Ovary (tissue), 3 donors: Measurements from ENCODE around the gene AKAP8L.

ENCODE experiments used
- EP300 ChIP-seq: sonication (generic); formaldehyde crosslinking; IDR thresholded peaks from one replicate; pipeline ENCODE4 v1.6.1; 2017; ENCODE audit warnings: antibody characterized with exemption
- TF ChIP-seq, protein P1 (sequence below), 3 donors: fragments of 450-650 bp in 2 of 3; fragments of 200-600 bp in 1 of 3; IDR thresholded peaks; one replicate each; pipeline versions ENCODE4 v1.5.1 to v1.8.0; 2016 to 2022; ENCODE audit warnings: antibody characterized with exemption in 3 of 3, mild to moderate bottlenecking in 1 of 3
- donor health status: DM: no; HTN: no; CAD: no.

DNA sequence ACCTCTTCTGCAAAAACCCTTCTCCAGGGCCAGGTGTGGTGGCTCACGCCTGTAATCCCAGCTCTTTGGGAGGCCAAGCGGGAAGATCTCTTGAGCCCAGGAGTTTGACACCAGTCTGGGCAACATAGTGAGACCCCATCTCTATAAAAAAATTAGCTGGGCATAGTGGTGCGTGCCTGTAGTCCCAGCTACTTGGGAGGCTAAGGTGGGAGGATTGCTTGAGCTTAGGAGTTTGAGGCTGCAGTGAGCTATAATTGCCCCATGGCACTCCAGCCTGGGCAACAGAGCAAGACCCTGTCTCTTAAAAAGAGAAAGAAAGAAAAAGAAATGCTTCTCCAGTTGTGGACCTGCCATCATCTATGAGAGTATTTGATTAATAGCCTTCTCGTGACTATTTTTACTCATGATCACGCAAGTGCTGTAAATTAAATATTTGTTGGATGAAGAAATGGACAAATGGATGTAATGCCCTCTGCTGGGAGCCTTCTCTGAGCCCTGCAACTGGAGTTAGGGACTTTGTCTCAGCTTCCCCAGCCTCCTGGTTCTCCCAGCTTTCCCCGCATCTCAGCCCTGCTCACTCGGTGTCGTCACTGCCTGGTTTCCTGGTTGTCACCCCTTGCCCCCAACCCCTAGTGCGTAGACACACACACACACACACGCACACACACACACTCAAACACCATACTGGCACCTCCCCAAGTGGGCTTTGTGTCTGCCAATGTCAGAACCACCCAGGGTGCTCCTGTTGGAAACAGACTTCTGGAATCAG lies 18.8 kb upstream of the AKAP8L start:
- TF ChIP-seq, protein P1, sequence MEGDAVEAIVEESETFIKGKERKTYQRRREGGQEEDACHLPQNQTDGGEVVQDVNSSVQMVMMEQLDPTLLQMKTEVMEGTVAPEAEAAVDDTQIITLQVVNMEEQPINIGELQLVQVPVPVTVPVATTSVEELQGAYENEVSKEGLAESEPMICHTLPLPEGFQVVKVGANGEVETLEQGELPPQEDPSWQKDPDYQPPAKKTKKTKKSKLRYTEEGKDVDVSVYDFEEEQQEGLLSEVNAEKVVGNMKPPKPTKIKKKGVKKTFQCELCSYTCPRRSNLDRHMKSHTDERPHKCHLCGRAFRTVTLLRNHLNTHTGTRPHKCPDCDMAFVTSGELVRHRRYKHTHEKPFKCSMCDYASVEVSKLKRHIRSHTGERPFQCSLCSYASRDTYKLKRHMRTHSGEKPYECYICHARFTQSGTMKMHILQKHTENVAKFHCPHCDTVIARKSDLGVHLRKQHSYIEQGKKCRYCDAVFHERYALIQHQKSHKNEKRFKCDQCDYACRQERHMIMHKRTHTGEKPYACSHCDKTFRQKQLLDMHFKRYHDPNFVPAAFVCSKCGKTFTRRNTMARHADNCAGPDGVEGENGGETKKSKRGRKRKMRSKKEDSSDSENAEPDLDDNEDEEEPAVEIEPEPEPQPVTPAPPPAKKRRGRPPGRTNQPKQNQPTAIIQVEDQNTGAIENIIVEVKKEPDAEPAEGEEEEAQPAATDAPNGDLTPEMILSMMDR (IDR thresholded peaks at IDR 0.05) = no peak
- no peak for TF ChIP-seq EP300
